Measurements from ENCODE around the gene FBRSL1. TPM values are rescaled to one million over a fixed set of nuclear protein-coding genes. Genes with fewer than 3 reads are reported as not detected.
"Not testable (repeated sequence)": the region's sequence is repeated elsewhere in the genome, so short reads cannot be mapped to it uniquely, and the experiment has no call there.

The FBRSL1 gene
- 211 TPM for total RNA-seq (ENCODE audit: unreplicated experiment)
- long read RNA-seq, partial matches to known transcripts, result 0 of 6 reads
- long read RNA-seq, other reads (novel, unspliced or antisense), result 6 of 6 reads

DNA sequence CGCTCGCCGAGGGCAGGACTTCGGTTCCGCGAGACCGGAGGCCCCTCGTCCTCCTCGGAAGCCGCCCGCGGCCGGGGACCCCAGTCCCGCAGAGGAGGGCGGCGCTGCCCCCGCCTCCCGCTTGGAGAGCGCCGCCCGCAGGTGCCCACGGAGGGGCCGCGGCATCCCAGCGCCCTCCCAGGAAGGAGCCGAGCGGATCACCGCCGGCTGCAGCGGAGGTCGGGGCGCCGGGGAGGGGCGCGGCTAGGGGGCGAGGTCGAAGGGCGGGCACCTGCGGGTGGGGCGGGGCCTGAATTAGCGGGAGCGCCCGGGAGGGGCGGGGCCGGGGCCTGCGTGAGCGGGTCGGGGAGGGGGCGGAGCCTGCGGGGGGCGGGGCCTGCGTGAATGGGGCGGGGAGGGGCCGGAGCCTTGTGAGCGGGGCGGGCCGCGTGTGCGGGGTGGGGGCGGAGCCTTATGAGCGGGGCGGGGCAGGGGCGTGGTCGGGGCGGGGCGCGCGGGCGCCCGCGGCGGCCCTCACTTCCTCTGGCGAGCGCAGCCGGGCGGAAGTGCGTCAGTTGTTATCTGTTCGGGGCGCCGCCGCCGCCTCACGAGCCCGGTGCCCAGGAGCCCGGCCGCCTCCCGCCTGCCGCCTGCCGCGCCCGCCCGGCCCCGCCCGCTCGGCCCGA lies at the start of gene FBRSL1:
Gene FBRSL1 (plus strand): TSS at position 550 of the 665 bp plus-strand sequence.
- Mint-ChIP-seq H3K36me3 (ENCODE audit: unreplicated experiment) (no peaks in the 10 kb centered on the region), H3K4me3 (ENCODE audit: unreplicated experiment) (peak within 1 kb of the TSS; percentile 85), H3K4me1 (ENCODE audit: low read depth, unreplicated experiment) (peaks cover 10% of the 10 kb centered on the region), H3K9me3 (ENCODE audit: unreplicated experiment) (peaks cover 6% of the 10 kb centered on the region), H3K27ac (ENCODE audit: unreplicated experiment) (peak within 1 kb of the TSS; percentile 70), H3K27me3 (ENCODE audit: unreplicated experiment) (peaks cover 6% of the 10 kb centered on the region)
- TF ChIP-seq, protein P1, sequence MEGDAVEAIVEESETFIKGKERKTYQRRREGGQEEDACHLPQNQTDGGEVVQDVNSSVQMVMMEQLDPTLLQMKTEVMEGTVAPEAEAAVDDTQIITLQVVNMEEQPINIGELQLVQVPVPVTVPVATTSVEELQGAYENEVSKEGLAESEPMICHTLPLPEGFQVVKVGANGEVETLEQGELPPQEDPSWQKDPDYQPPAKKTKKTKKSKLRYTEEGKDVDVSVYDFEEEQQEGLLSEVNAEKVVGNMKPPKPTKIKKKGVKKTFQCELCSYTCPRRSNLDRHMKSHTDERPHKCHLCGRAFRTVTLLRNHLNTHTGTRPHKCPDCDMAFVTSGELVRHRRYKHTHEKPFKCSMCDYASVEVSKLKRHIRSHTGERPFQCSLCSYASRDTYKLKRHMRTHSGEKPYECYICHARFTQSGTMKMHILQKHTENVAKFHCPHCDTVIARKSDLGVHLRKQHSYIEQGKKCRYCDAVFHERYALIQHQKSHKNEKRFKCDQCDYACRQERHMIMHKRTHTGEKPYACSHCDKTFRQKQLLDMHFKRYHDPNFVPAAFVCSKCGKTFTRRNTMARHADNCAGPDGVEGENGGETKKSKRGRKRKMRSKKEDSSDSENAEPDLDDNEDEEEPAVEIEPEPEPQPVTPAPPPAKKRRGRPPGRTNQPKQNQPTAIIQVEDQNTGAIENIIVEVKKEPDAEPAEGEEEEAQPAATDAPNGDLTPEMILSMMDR (IDR thresholded peaks at IDR 0.05; ENCODE audit: partially characterized antibody, unreplicated experiment), result no peak
- DNase-seq, result peak; percentile 96

DNA sequence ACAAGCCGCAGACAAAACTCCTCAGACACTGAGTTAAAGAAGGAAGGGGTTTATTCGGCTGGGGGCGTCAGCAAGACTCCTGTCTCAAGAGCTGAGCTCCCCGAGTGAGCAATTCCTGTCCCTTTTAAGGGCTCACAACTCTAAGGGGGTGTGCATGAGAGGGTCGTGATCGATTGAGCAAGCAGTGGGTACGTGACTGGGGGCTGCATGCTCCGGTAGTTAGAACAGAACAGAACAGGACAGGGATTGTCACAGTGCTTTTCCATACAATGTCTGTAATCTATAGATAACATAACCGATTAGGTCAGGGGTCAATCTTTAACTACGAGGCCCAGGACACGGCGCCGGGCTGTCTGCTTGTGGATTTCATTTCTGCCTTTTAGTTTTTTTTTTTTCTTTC lies 49.5 kb upstream of the FBRSL1 start:
- Mint-ChIP-seq H3K27ac (ENCODE audit: unreplicated experiment) (peak overlapping the region; percentile 15), H3K9me3 (ENCODE audit: unreplicated experiment) (peaks cover 12% of the 10 kb centered on the region), H3K4me1 (ENCODE audit: low read depth, unreplicated experiment) (peaks cover 20% of the 10 kb centered on the region), H3K27me3 (ENCODE audit: unreplicated experiment) (peaks cover 20% of the 10 kb centered on the region)
- DNase-seq; H3K36me3 Mint-ChIP-seq (ENCODE audit: unreplicated experiment); H3K4me3 Mint-ChIP-seq (ENCODE audit: unreplicated experiment): not testable (repeated sequence)

DNA sequence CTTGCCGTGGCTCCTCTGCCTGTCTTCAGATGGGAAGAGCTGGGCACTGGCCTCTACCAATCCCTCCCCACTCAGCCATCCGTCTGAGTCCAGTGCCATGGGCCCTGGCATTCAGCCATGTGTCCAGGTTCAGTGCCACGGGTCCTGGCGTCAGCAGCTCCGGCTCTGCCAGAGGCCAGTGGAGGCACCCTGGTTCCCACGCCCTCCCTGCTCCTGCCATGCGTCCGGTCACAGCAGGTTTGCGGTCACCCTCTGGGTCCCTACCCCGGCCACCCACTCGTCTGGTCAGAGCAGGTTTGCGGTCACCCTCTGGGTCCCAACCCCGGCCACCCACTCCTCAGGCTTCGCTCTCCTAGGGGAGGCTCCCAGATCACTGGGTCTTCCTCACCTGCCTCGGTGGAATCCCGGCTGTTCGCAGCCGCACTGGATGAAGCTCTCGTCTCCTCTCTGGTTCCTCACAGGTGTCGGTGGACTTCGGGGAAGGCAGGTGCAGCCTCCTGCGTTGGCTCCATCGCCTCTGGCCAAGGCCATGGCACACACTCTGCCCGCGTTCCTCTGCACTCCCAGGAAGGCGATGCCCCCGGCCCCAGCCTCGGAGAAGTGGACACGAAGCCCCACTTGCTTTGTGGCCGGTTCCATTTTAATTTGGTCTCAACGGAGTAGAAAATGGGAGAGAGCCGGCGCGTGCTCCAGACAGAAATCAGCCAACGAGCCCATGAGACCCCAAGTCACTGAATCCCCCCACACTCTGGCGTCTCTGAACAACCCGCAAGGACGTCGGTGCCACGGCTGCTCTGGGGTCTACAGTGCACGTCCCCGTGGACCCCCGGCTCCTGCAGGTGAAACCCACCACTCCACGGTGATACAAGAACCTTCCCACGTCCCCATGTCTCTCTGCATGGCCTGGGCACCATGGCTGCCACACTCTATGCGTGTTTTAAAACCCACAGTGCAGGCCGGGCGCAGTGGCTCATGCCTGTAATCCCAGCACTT lies 47.8 kb upstream of the FBRSL1 start:
- Mint-ChIP-seq H3K27me3 (ENCODE audit: unreplicated experiment) (peaks cover 24% of the 10 kb centered on the region), H3K4me3 (ENCODE audit: unreplicated experiment) (peak overlapping the region; percentile 15), H3K27ac (ENCODE audit: unreplicated experiment) (no peak overlapping the region), H3K36me3 (ENCODE audit: unreplicated experiment) (peaks cover 9% of the 10 kb centered on the region), H3K9me3 (ENCODE audit: unreplicated experiment) (peaks cover 19% of the 10 kb centered on the region), H3K4me1 (ENCODE audit: low read depth, unreplicated experiment) (peaks cover 29% of the 10 kb centered on the region)
- TF ChIP-seq, protein P1 (IDR thresholded peaks at IDR 0.05; ENCODE audit: partially characterized antibody, unreplicated experiment), result no peak
- no peak for DNase-seq

DNA sequence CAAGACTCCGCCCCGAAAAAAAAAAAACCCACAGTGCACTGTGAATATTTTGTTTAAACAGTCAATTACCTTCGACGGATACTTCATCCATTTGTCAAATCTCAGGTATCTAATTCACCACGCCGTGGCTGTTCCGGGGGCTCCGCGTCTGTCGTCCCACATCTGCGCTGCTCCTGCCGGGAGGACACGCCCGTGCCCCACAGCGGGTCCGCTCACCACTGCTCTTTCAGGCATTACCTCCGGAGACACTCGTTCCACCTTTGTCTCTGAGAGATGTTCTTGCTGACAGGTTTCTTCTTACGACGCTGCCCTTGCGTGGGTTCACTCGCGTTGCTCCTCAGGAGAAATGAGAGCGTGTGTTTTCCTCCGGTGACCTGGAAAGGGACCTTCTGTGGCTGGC lies 46.9 kb upstream of the FBRSL1 start:
- Mint-ChIP-seq H3K27me3 (ENCODE audit: unreplicated experiment) (peaks cover 24% of the 10 kb centered on the region), H3K9me3 (ENCODE audit: unreplicated experiment) (peaks cover 19% of the 10 kb centered on the region), H3K4me3 (ENCODE audit: unreplicated experiment) (no peak overlapping the region), H3K4me1 (ENCODE audit: low read depth, unreplicated experiment) (peaks cover 29% of the 10 kb centered on the region), H3K27ac (ENCODE audit: unreplicated experiment) (peak overlapping the region; percentile 9), H3K36me3 (ENCODE audit: unreplicated experiment) (peaks cover 9% of the 10 kb centered on the region)
- DNase-seq, result no peak
- TF ChIP-seq, protein P1 (IDR thresholded peaks at IDR 0.05; ENCODE audit: partially characterized antibody, unreplicated experiment), result no peak

DNA sequence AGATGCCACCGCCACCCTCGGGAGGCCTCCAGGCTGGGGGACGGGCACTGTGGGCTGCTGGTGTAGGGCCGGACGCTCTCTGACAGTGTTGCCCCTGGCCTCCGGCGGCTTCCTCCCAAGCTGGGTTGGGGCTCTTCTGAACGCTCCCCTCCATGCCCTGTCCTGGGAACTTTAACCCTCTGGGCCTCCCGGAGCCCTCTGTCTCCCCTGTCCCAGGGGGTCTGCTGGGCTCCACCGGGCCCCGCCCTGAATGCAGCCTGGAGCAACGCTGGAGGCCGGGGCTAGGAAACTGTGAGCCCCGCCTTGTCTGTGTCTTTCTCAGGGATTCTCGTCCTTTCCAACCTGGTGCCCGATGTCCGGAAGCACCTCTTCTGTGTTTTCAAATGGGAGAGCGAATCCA lies 45.7 kb upstream of the FBRSL1 start:
- DNase-seq, result no peak
- Mint-ChIP-seq H3K27ac (ENCODE audit: unreplicated experiment) (peak overlapping the region; percentile 99), H3K4me3 (ENCODE audit: unreplicated experiment) (peak overlapping the region; percentile 84), H3K27me3 (ENCODE audit: unreplicated experiment) (peaks cover 24% of the 10 kb centered on the region), H3K4me1 (ENCODE audit: low read depth, unreplicated experiment) (peaks cover 29% of the 10 kb centered on the region), H3K9me3 (ENCODE audit: unreplicated experiment) (peaks cover 19% of the 10 kb centered on the region), H3K36me3 (ENCODE audit: unreplicated experiment) (peaks cover 9% of the 10 kb centered on the region)
- TF ChIP-seq, protein P1 (IDR thresholded peaks at IDR 0.05; ENCODE audit: partially characterized antibody, unreplicated experiment), result no peak

Measured in glutamatergic neuron (in vitro differentiated cells).